ENCODE data around the gene DIRAS1. TPM values are rescaled to one million over a fixed set of nuclear protein-coding genes. Genes with fewer than 3 reads are reported as not detected.
A peak's percentile ranks its signal among the peaks of the same experiment; 100 is the strongest.

DIRAS1 gene
- total RNA-seq, 1 experiment from 2014 or later = 33.7 TPM

DNA sequence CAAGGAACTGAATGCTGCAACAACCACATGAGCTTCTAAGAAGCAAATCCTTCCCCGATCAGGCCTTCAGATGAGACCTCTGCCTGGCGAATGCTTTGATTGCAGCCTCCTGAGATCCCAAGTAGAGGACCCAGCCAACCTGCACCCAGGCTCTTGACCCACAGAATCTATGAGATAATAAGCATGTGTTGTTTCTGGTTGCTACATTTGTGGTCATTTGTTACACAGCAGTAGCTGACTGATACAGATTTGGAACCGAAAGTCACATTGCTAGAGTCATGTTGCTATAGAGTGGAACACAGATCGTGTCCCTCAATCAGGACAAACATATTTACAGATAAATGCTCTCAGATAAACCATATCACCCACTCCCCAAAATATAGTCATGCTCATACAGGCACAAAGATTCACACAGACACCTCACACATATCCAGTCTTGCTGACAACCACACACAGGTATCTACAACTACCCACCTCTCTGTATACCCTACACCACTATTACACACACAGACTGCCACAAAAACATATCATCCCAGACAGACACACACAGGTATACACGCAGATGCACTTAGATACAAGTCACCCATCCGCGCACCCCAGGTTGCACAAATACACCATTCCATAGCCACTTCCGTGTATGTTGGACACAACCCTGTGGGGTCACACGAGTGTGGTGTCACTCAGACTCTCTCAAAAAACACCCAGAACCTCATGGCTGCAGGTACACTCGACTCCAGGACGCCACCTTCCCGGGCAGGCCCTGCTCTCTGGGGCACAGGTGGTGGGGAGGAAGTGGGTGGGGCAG lies 5.5 kb downstream of the DIRAS1 start:
- Histone ChIP-seq H3K9me3 (ENCODE audit: control insufficient read depth in 1 of 2, insufficient read depth in 1 of 2, low read depth in 1 of 2, low read length in 2 of 2) (peaks cover 10 to 11% of the 10 kb centered on the region in 2 experiments; a peak in 3 of 4 replicates), H3K4me1 (ENCODE audit: control insufficient read depth in 1 of 2, insufficient read depth in 2 of 2, low read length in 2 of 2) (peaks cover 0 to 11% of the 10 kb centered on the region in 2 experiments; a peak in 1 of 4 replicates), H3K27ac (ENCODE audit: low read depth, low read length) (no peak overlapping the region), H3K4me3 (replicated peaks in 1 of 2; ENCODE audit: low read depth in 1 of 2, low read length in 2 of 2) (no peak overlapping the region), H3K36me3 (ENCODE audit: control insufficient read depth in 1 of 2, insufficient read depth in 2 of 2, low read length in 2 of 2) (peaks cover 0 to 5% of the 10 kb centered on the region in 2 experiments; a peak in 2 of 4 replicates), H2AFZ (ENCODE audit: low read depth, low read length, poor library complexity, severe bottlenecking) (no peak overlapping the region), H3K27me3 (ENCODE audit: insufficient read depth, low read length) (no peaks in the 10 kb centered on the region), H3K4me2 (ENCODE audit: low read length) (no peak overlapping the region), H3K9ac (ENCODE audit: low read length) (no peak overlapping the region), H4K20me1 (ENCODE audit: insufficient read depth) (no peaks in the 10 kb centered on the region), H3K9me2 (ENCODE audit: insufficient read depth) (no peaks in the 10 kb centered on the region), H3K79me2 (ENCODE audit: insufficient read depth, low read length) (peaks cover 10% of the 10 kb centered on the region; the same call in 1 of the 2 replicates)
- ChIA-PET RAD21 (ENCODE audit: low non-redundant PET in 1 of 2, low total read pairs in 2 of 2, uncharacterized antibody in 2 of 2, unreplicated experiment in 2 of 2) (no interaction called here), POLR2A (no interaction called here), CTCF (no interaction called here)
- BruUV-seq (replicated peaks) = TSS peak; percentile 36
- DNase-seq (ENCODE audit: low read depth, low spot score) (no peak), ATAC-seq (no peak)
- intact Hi-C loops (cut with micrococcal nuclease) = no loop called here
- peak; percentile 25; the same call in 1 of the 2 replicates for TF ChIP-seq CBX3 (IDR thresholded peaks at IDR 0.05; ENCODE audit: low read depth)
- TF ChIP-seq SRF (IDR thresholded peaks at IDR 0.05; ENCODE audit: low read depth) = no peak

- CTCF ChIA-PET = no interaction called here
- POLR2A ChIA-PET = no interaction called here
- no peaks in the 10 kb centered on the region for H3K9me2 ChIP-seq (ENCODE audit: insufficient read depth)
- peaks cover 0 to 5% of the 10 kb centered on the region in 2 experiments; a peak in 2 of 4 replicates for H3K36me3 ChIP-seq (ENCODE audit: control insufficient read depth in 1 of 2, insufficient read depth in 2 of 2, low read length in 2 of 2)
- peaks cover under 1% of the 10 kb centered on the region; the same call in 1 of the 2 replicates for H3K79me2 ChIP-seq (ENCODE audit: insufficient read depth, low read length)
- H3K27me3 ChIP-seq (ENCODE audit: insufficient read depth, low read length) = no peaks in the 10 kb centered on the region
- no peaks in the 10 kb centered on the region for H4K20me1 ChIP-seq (ENCODE audit: insufficient read depth)
- H3K4me1 ChIP-seq (ENCODE audit: control insufficient read depth in 1 of 2, insufficient read depth in 2 of 2, low read length in 2 of 2) = peaks cover 0 to 2% of the 10 kb centered on the region in 2 experiments; a peak in 1 of 4 replicates
- no peak overlapping the region for H3K4me2 ChIP-seq (ENCODE audit: low read length)
- ATAC-seq (no peak), DNase-seq (ENCODE audit: low read depth, low spot score) (no peak)
- no peak overlapping the region for H3K27ac ChIP-seq (ENCODE audit: low read depth, low read length)
- no peak for TF ChIP-seq EZH2phosphoT487 (IDR thresholded peaks at IDR 0.05; ENCODE audit: borderline replicate concordance)
- TF ChIP-seq TCF7L2 (IDR thresholded peaks at IDR 0.05; ENCODE audit: borderline replicate concordance, extremely low read depth, insufficient read depth, insufficient read length) = no peak
- TF ChIP-seq ZFX (IDR thresholded peaks at IDR 0.05) = no peak
- no peak for TF ChIP-seq ZNF274 (IDR thresholded peaks at IDR 0.05; ENCODE audit: low read depth, low read length)
- TF ChIP-seq, protein P1, sequence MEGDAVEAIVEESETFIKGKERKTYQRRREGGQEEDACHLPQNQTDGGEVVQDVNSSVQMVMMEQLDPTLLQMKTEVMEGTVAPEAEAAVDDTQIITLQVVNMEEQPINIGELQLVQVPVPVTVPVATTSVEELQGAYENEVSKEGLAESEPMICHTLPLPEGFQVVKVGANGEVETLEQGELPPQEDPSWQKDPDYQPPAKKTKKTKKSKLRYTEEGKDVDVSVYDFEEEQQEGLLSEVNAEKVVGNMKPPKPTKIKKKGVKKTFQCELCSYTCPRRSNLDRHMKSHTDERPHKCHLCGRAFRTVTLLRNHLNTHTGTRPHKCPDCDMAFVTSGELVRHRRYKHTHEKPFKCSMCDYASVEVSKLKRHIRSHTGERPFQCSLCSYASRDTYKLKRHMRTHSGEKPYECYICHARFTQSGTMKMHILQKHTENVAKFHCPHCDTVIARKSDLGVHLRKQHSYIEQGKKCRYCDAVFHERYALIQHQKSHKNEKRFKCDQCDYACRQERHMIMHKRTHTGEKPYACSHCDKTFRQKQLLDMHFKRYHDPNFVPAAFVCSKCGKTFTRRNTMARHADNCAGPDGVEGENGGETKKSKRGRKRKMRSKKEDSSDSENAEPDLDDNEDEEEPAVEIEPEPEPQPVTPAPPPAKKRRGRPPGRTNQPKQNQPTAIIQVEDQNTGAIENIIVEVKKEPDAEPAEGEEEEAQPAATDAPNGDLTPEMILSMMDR (IDR thresholded peaks at IDR 0.05 in 2 of 3, conservative IDR thresholded peaks at IDR 0.05 in 1 of 3; ENCODE audit: borderline replicate concordance in 1 of 3, insufficient read depth in 1 of 3, low read depth in 2 of 3, low read length in 2 of 3) = no peak
- TF ChIP-seq, protein P2, sequence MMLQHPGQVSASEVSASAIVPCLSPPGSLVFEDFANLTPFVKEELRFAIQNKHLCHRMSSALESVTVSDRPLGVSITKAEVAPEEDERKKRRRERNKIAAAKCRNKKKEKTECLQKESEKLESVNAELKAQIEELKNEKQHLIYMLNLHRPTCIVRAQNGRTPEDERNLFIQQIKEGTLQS (IDR thresholded peaks at IDR 0.05) = no peak
- TF ChIP-seq SIN3A (IDR thresholded peaks at IDR 0.05; ENCODE audit: low read depth) = no peak
- TF ChIP-seq SRF (IDR thresholded peaks at IDR 0.05; ENCODE audit: low read depth) = no peak
- TF ChIP-seq CEBPB (IDR thresholded peaks at IDR 0.05; ENCODE audit: low read depth) = no peak
- TF ChIP-seq SP1 (IDR thresholded peaks at IDR 0.05; ENCODE audit: low read depth) = no peak
- no peak for TF ChIP-seq FOSL1 (IDR thresholded peaks at IDR 0.05; ENCODE audit: low read depth)
- TF ChIP-seq YY1 (IDR thresholded peaks at IDR 0.05; ENCODE audit: extremely low read depth, insufficient replicate concordance, low read depth, low read length) = no peak
- TF ChIP-seq POLR2A (IDR thresholded peaks at IDR 0.05; ENCODE audit: borderline replicate concordance, extremely low read depth, insufficient read depth, insufficient read length) = no peak
- no peak for TF ChIP-seq ELF1 (IDR thresholded peaks at IDR 0.05; ENCODE audit: borderline replicate concordance, low read depth)
- TF ChIP-seq EZH2 (IDR thresholded peaks at IDR 0.05) = no peak
- TF ChIP-seq RAD21 (IDR thresholded peaks at IDR 0.05; ENCODE audit: low read depth) = no peak
- TF ChIP-seq JUND (IDR thresholded peaks at IDR 0.05) = no peak
- H3K9me3 ChIP-seq (ENCODE audit: control insufficient read depth in 1 of 2, insufficient read depth in 1 of 2, low read depth in 1 of 2, low read length in 2 of 2) = peaks cover 10 to 11% of the 10 kb centered on the region in 2 experiments; a peak in 3 of 4 replicates
- intact Hi-C loops (cut with micrococcal nuclease) = no loop called here
- RAD21 ChIA-PET (ENCODE audit: low non-redundant PET in 1 of 2, low total read pairs in 2 of 2, uncharacterized antibody in 2 of 2, unreplicated experiment in 2 of 2) = no interaction called here
- H3K9ac ChIP-seq (ENCODE audit: low read length) = no peak overlapping the region
- no peak overlapping the region for H2AFZ ChIP-seq (ENCODE audit: low read depth, low read length, poor library complexity, severe bottlenecking)
- no TSS peak for BruUV-seq (replicated peaks)
- H3K4me3 ChIP-seq (replicated peaks in 1 of 2; ENCODE audit: low read depth in 1 of 2, low read length in 2 of 2) = no peak overlapping the region
Measured at GRCh38 chr19:2714531-2715269, 6.5 kb downstream of the DIRAS1 start.
